Stimulated activated naive CD8-positive, alpha-beta T cell treated with anti-CD3 and anti-CD28 coated beads, Interleukin-15, amount 100 ng/mL, for 72 hours (primary cell): Measurements from ENCODE around the gene SNX27.

ENCODE experiments used
- ATAC-seq: fragments of 150-1000 bp; cut with Tn5 transposase; 2 replicates; pipeline ENCODE4 v1.10.0; 2021; ENCODE audit warnings: mild to moderate bottlenecking, moderate library complexity
- DNase-seq, 2 donors: peaks; one replicate each; pipeline ENCODE4 v3.0.0; 2021 to 2022
- H3K27ac Mint-ChIP-seq, 2 donors: one replicate each; pipeline ENCODE4 v1.8.0; 2022; ENCODE audit warnings: mild to moderate bottlenecking in 2 of 2, mixed read lengths in 2 of 2, moderate library complexity in 2 of 2
- H3K27me3 Mint-ChIP-seq: one replicate; pipeline ENCODE4 v1.8.0; 2022; ENCODE audit warnings: mixed read lengths
- H3K4me1 Mint-ChIP-seq: one replicate; pipeline ENCODE4 v1.8.0; 2022; ENCODE audit warnings: mild to moderate bottlenecking, mixed read lengths
- H3K4me3 Mint-ChIP-seq, 2 donors: one replicate each; pipeline ENCODE4 v1.8.0; 2022; ENCODE audit warnings: mild to moderate bottlenecking in 2 of 2, mixed read lengths in 2 of 2, moderate library complexity in 1 of 2
- H3K9me3 Mint-ChIP-seq, 2 donors: one replicate each; pipeline ENCODE4 v1.8.0; 2022; ENCODE audit warnings: mixed read lengths in 2 of 2

SNX27 gene

GRCh38 chr1:151716405-151716762 lies 104.5 kb downstream of the SNX27 start:
- Mint-ChIP-seq H3K9me3 (no peaks in the 10 kb centered on the region), H3K4me3 (peak overlapping the region in 1 of 2 donors; percentile 72), H3K4me1 (peaks cover 35% of the 10 kb centered on the region), H3K27me3 (peaks cover 74% of the 10 kb centered on the region), H3K27ac (no peak overlapping the region)
- no peak for DNase-seq
- ATAC-seq, result no peak

GRCh38 chr1:151716771-151717631 lies 105.2 kb downstream of the SNX27 start, which contains the start of gene CELF3:
Gene CELF3 (minus strand): TSS chr1:151716803. CDS start chr1:151716020, 783 bp downstream.
- Mint-ChIP-seq H3K27ac (peak within 1 kb of the TSS in 1 of 2 donors; percentile 6), H3K9me3 (no peaks in the 10 kb centered on the region), H3K4me1 (peaks cover 42% of the 10 kb centered on the region), H3K27me3 (peaks cover 80% of the 10 kb centered on the region), H3K4me3 (peak within 1 kb of the TSS; percentile 27 to 82)
- peak in 1 of 2 donors; percentile 21 for DNase-seq
- ATAC-seq, result no peak

- H3K4me1 Mint-ChIP-seq, result peaks cover 43% of the 10 kb centered on the region
- no peak overlapping the region for H3K4me3 Mint-ChIP-seq
- no peak overlapping the region for H3K27ac Mint-ChIP-seq
- no peak for ATAC-seq
- no peak for DNase-seq
- H3K27me3 Mint-ChIP-seq, result peaks cover 90% of the 10 kb centered on the region
- H3K9me3 Mint-ChIP-seq, result no peaks in the 10 kb centered on the region
Observed at GRCh38 chr1:151718011-151718431, 106.2 kb downstream of the SNX27 start.

GRCh38 chr1:151718666-151719065 lies 106.8 kb downstream of the SNX27 start:
- DNase-seq (no peak), ATAC-seq (no peak)
- Mint-ChIP-seq H3K27ac (no peak overlapping the region), H3K4me1 (peaks cover 43% of the 10 kb centered on the region), H3K27me3 (peaks cover 97% of the 10 kb centered on the region), H3K4me3 (no peak overlapping the region), H3K9me3 (no peaks in the 10 kb centered on the region)

- Mint-ChIP-seq H3K27ac (no peak overlapping the region), H3K9me3 (no peaks in the 10 kb centered on the region), H3K4me3 (peak overlapping the region in 1 of 2 donors; percentile 73), H3K27me3 (peaks cover 100% of the 10 kb centered on the region), H3K4me1 (peaks cover 43% of the 10 kb centered on the region)
- DNase-seq, result no peak
- no peak for ATAC-seq
Observed at GRCh38 chr1:151720125-151720524, 108.3 kb downstream of the SNX27 start.

- H3K4me1 Mint-ChIP-seq, result peaks cover 43% of the 10 kb centered on the region
- peaks cover 100% of the 10 kb centered on the region for H3K27me3 Mint-ChIP-seq
- DNase-seq (no peak), ATAC-seq (no peak)
- no peaks in the 10 kb centered on the region for H3K9me3 Mint-ChIP-seq
- no peak overlapping the region for H3K27ac Mint-ChIP-seq
- H3K4me3 Mint-ChIP-seq, result peak overlapping the region; percentile 73 to 76
Observed at GRCh38 chr1:151720554-151720953, 108.7 kb downstream of the SNX27 start.

GRCh38 chr1:151720974-151721787 lies 109.3 kb downstream of the SNX27 start, which contains the start of gene RIIAD1:
Gene RIIAD1 (plus strand): TSS chr1:151721522. CDS start chr1:151721537, 15 bp downstream.
- H3K27ac Mint-ChIP-seq, result peak within 1 kb of the TSS in 1 of 2 donors; percentile 49
- peaks cover 43% of the 10 kb centered on the region for H3K4me1 Mint-ChIP-seq
- DNase-seq (peak; percentile 25 to 42), ATAC-seq (peak; percentile 83)
- H3K9me3 Mint-ChIP-seq, result no peaks in the 10 kb centered on the region
- H3K27me3 Mint-ChIP-seq, result peaks cover 100% of the 10 kb centered on the region
- H3K4me3 Mint-ChIP-seq, result peak within 1 kb of the TSS; percentile 82 to 92

- no peak for ATAC-seq
Observed at GRCh38 chr1:151721788-151722510, 110.1 kb downstream of the SNX27 start.

GRCh38 chr1:151723726-151724370 lies 112.0 kb downstream of the SNX27 start:
- no peak for ATAC-seq
- DNase-seq, result no peak
- Mint-ChIP-seq H3K27me3 (peaks cover 89% of the 10 kb centered on the region), H3K4me3 (no peak overlapping the region), H3K9me3 (no peaks in the 10 kb centered on the region), H3K27ac (no peak overlapping the region), H3K4me1 (peaks cover 24% of the 10 kb centered on the region)

More at GRCh38 chr1:151721788-151722510, 110.1 kb downstream of the SNX27 start:
- Mint-ChIP-seq H3K27me3 (peaks cover 99% of the 10 kb centered on the region), H3K4me3 (peak overlapping the region; percentile 82 to 92), H3K4me1 (peaks cover 40% of the 10 kb centered on the region), H3K9me3 (no peaks in the 10 kb centered on the region), H3K27ac (no peak overlapping the region)
- DNase-seq, result no peak

GRCh38 chr1:151728151-151729054 lies 116.6 kb downstream of the SNX27 start:
- H3K9me3 Mint-ChIP-seq, result no peaks in the 10 kb centered on the region
- ATAC-seq, result no peak
- no peak overlapping the region for H3K27ac Mint-ChIP-seq
- H3K27me3 Mint-ChIP-seq, result peaks cover 59% of the 10 kb centered on the region
- no peak for DNase-seq
- no peak overlapping the region for H3K4me3 Mint-ChIP-seq
- H3K4me1 Mint-ChIP-seq, result no peaks in the 10 kb centered on the region

- H3K27ac Mint-ChIP-seq, result no peak overlapping the region
- DNase-seq (no peak), ATAC-seq (no peak)
- H3K4me3 Mint-ChIP-seq, result no peak overlapping the region
- peaks cover 50% of the 10 kb centered on the region for H3K27me3 Mint-ChIP-seq
- no peaks in the 10 kb centered on the region for H3K9me3 Mint-ChIP-seq
- H3K4me1 Mint-ChIP-seq, result no peaks in the 10 kb centered on the region
Observed at GRCh38 chr1:151729157-151729965, 117.5 kb downstream of the SNX27 start.

GRCh38 chr1:151729966-151730291 lies 118.1 kb downstream of the SNX27 start:
- H3K27me3 Mint-ChIP-seq, result peaks cover 44% of the 10 kb centered on the region
- DNase-seq (no peak), ATAC-seq (no peak)

GRCh38 chr1:151733126-151733525 lies 121.3 kb downstream of the SNX27 start:
- peaks cover 11 to 12% of the 10 kb centered on the region in 2 donors for H3K9me3 Mint-ChIP-seq
- ATAC-seq (no peak), DNase-seq (no peak)
- no peak overlapping the region for H3K27ac Mint-ChIP-seq
- no peak overlapping the region for H3K4me3 Mint-ChIP-seq
- no peaks in the 10 kb centered on the region for H3K4me1 Mint-ChIP-seq
- peaks cover 20% of the 10 kb centered on the region for H3K27me3 Mint-ChIP-seq

More at GRCh38 chr1:151729966-151730291, 118.1 kb downstream of the SNX27 start:
- Mint-ChIP-seq H3K27ac (no peak overlapping the region), H3K4me3 (no peak overlapping the region), H3K9me3 (no peaks in the 10 kb centered on the region), H3K4me1 (no peaks in the 10 kb centered on the region)
